B cell (primary cell): ENCODE results near the gene FALEC. TPM values are rescaled to one million over a fixed set of nuclear protein-coding genes. Genes with fewer than 3 reads are reported as not detected.

Experiments
- ATAC-seq: fragments of 200-7000 bp; cut with Tn5 transposase; one replicate; pipeline ENCODE4 v1.10.0; 2021; ENCODE audit warnings: low read depth, mild to moderate bottlenecking, moderate number of reproducible peaks, moderate library complexity
- CTCF ChIA-PET: fragments of 350-600 bp; sonication (Branson Sonifier 250); formaldehyde crosslinking; loops from one replicate; lab custom pipeline; 2021; ENCODE audit warnings: antibody characterized with exemption, inconsistent platforms; lab: Charles Lee
- POLR2A ChIA-PET: fragments of 350-600 bp; sonication (Branson Sonifier 250); formaldehyde crosslinking; loops from one replicate; lab custom pipeline; 2021; ENCODE audit warnings: antibody characterized with exemption; lab: Charles Lee
- DNase-seq: peaks from one replicate; pipeline ENCODE4 v3.0.0; 2013
- H2AFZ ChIP-seq: 2 replicates; pipeline ENCODE4 v1.6.1; 2012; ENCODE audit warnings: mild to moderate bottlenecking, low read depth, low read length; ENCODE audit not compliant: insufficient read depth, poor library complexity, severe bottlenecking
- H3K27ac ChIP-seq, 2 donors: 1 replicate in 1 of 2; 2 replicates in 1 of 2; pipeline ENCODE4 v1.5.1; 2012 to 2013; ENCODE audit warnings: low read length in 2 of 2, mild to moderate bottlenecking in 2 of 2, moderate library complexity in 1 of 2
- H3K27me3 ChIP-seq, 4 experiments: fragments of 200-600 bp in 1 of 4; sonication (generic) in 1 of 4; replicated peaks in 1 of 4; 1 replicate in 2 of 4; 2 replicates in 2 of 4; pipeline versions ENCODE4 v1.6.1 to v1.7.0; 2013 to 2016; ENCODE audit warnings: low read length in 3 of 4, mild to moderate bottlenecking in 2 of 4, mixed read lengths in 1 of 4, moderate library complexity in 1 of 4; ENCODE audit not compliant: insufficient read depth in 4 of 4, control insufficient read depth in 3 of 4; ENCODE audit errors: control extremely low read depth in 1 of 4
- H3K36me3 ChIP-seq, 2 experiments: replicated peaks in 1 of 2; 1 replicate in 1 of 2; 2 replicates in 1 of 2; pipeline versions ENCODE4 v1.6.1 to v1.7.1; 2013; ENCODE audit warnings: low read length in 1 of 2; ENCODE audit not compliant: insufficient read depth in 2 of 2, control insufficient read depth in 1 of 2; ENCODE audit errors: control extremely low read depth in 1 of 2, extremely low read depth in 1 of 2
- H3K4me1 ChIP-seq, 2 donors: fragments of 200-600 bp in 1 of 2; sonication (generic) in 1 of 2; 1 replicate in 1 of 2; 2 replicates in 1 of 2; pipeline versions ENCODE4 v1.5.1 to v1.6.1; 2013 to 2017; ENCODE audit warnings: low read length in 2 of 2; ENCODE audit not compliant: control insufficient read depth in 2 of 2, insufficient read depth in 2 of 2
- H3K4me2 ChIP-seq: replicated peaks from 2 replicates; pipeline ENCODE3; 2012; ENCODE audit warnings: mild to moderate bottlenecking, low read depth, low read length; ENCODE audit not compliant: poor library complexity, severe bottlenecking
- H3K4me3 ChIP-seq, 5 experiments: fragments of 200-600 bp in 1 of 5; sonication (generic) in 1 of 5; 1 replicate in 3 of 5; 2 replicates in 2 of 5; pipeline versions ENCODE4 v1.5.1 to v1.7.0; 2011 to 2016; ENCODE audit warnings: low read length in 4 of 5, mild to moderate bottlenecking in 4 of 5, low read depth in 2 of 5, control low read depth in 1 of 5, moderate library complexity in 1 of 5; ENCODE audit not compliant: insufficient read depth in 1 of 5; ENCODE audit errors: control extremely low read depth in 1 of 5, extremely low read depth in 1 of 5
- H3K79me2 ChIP-seq: fragments of 200-600 bp; sonication (generic); one replicate; pipeline ENCODE4 v1.6.0; 2016; ENCODE audit warnings: low read length; ENCODE audit not compliant: control insufficient read depth, insufficient read depth
- H3K9ac ChIP-seq: fragments of 200-600 bp; sonication (generic); 2 replicates; pipeline ENCODE4 v1.6.1; 2017; ENCODE audit warnings: mild to moderate bottlenecking, low read length, moderate library complexity
- H3K9me3 ChIP-seq, 3 donors: one replicate each; pipeline versions ENCODE4 v1.6.1 to v1.7.1; 2013; ENCODE audit warnings: low read length in 2 of 3; ENCODE audit not compliant: control insufficient read depth in 2 of 3, insufficient read depth in 1 of 3; ENCODE audit errors: control extremely low read depth in 1 of 3
- H4K20me1 ChIP-seq: 2 replicates; pipeline ENCODE4 v1.6.0; 2012; ENCODE audit warnings: mild to moderate bottlenecking, low read length; ENCODE audit not compliant: insufficient read depth, control insufficient read depth, poor library complexity, severe bottlenecking
- H3K27ac Mint-ChIP-seq: one replicate; pipeline ENCODE4 v1.8.0; 2021; ENCODE audit warnings: mixed read lengths
- H3K27me3 Mint-ChIP-seq: one replicate; pipeline ENCODE4 v1.8.0; 2021; ENCODE audit warnings: mixed read lengths
- H3K4me1 Mint-ChIP-seq: one replicate; pipeline ENCODE4 v1.8.0; 2021; ENCODE audit warnings: mixed read lengths
- H3K4me3 Mint-ChIP-seq: one replicate; pipeline ENCODE4 v1.8.0; 2021; ENCODE audit warnings: mixed read lengths
- H3K9me3 Mint-ChIP-seq: one replicate; pipeline ENCODE4 v1.8.0; 2022; ENCODE audit warnings: mixed read lengths; ENCODE audit not compliant: insufficient read depth
- EZH2 ChIP-seq: IDR thresholded peaks from 2 replicates; pipeline ENCODE4 v1.6.1; 2012; ENCODE audit warnings: borderline replicate concordance, low read depth, mild to moderate bottlenecking, moderate library complexity, low read length; ENCODE audit not compliant: insufficient read depth, poor library complexity, severe bottlenecking
- WGBS: methylation state at CpG from one replicate; pipeline ENCODE4 v1.1.5; 2013; ENCODE audit warnings: missing lambda C conversion rate; ENCODE audit not compliant: insufficient coverage; 5-methylcytosine and 5-hydroxymethylcytosine counted together
- intact Hi-C: fragments of 100-400 bp; cut with micrococcal nuclease; formaldehyde crosslinking; loops from one replicate; pipeline ENCODE4 v1.10.0; 2022
- polyA plus RNA-seq: library from polyadenylated mRNA; depleted of rRNA; stranded (reverse); fragments of >200 nt; gene quantifications from 2 replicates; pipeline ENCODE4 v1.2.3, GENCODE V29; 2012
- total RNA-seq, 2 donors: library from RNA; stranded (reverse); fragments of 120-200 nt in 1 of 2; gene quantifications; 1 replicate in 1 of 2; 2 replicates in 1 of 2; pipeline versions ENCODE4 v1.2.3 to v1.2.4, GENCODE V29; 2013 to 2022
- TF ChIP-seq, protein P1 (sequence below): fragments of 200-600 bp; IDR thresholded peaks from one replicate; pipeline ENCODE4 v1.8.0; 2022; ENCODE audit warnings: antibody characterized with exemption, mild to moderate bottlenecking

Gene FALEC
- total and polyA plus RNA-seq, 2 donors (not counting 1 experiment from before 2014, with no cell fraction given) = 1.1 to 2.6 TPM

DNA sequence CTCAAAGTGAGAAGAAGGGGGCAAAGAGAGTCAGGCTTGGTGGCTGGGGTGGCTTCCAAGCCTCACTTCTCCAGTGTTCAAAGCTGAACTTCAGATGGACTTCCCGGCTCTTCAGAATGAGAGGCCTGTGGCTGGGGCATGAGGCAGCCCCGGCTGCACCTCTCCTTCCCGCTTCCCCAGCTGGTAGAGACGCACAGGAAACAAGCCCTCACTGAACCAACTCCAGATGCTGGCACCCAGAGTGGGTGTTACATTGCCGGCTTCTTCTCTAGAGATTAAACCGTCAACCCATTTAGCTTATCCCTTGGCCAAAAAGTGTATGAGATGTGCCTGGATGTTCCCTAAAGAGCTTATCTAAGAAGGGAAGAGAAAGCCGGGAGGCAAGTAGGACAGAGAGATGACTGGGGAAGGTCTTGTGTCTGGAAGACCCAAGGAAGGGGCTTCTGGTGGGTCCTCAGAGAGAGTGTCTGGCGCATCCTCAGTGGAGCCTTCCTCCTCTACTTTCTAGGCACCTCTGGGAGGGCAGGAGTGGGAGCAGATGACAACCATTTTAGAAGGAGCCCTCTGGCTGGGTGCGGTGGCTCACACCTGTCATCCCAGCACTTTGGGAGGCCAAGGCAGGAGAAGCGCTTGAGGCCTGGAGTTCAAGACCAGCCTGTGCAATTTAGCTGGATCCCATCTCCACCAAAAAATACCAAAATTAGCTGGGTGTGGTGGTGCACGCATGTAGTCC is 35.7 kb downstream of the FALEC start:
- H3K27me3 ChIP-seq = peaks cover 0 to 38% (median 7%) of the 10 kb centered on the region in 4 experiments
- H3K79me2 ChIP-seq = no peaks in the 10 kb centered on the region
- H2AFZ ChIP-seq = peak overlapping the region; percentile 35
- no peaks in the 10 kb centered on the region for H3K36me3 ChIP-seq
- no peaks in the 10 kb centered on the region for H4K20me1 ChIP-seq
- no peak overlapping the region for H3K27ac ChIP-seq
- H3K4me1 ChIP-seq = peaks cover 18 to 28% of the 10 kb centered on the region in 2 donors
- ChIA-PET CTCF (interaction anchor here (0.7 to 2.5 kb wide), 2 partner anchors 9 to 69 kb away, joined by 3 to 11 read pairs; no protein-coding TSS in a partner anchor), POLR2A (interaction anchor here (0.6 to 0.8 kb wide), 4 partner anchors 10 to 908 kb away, joined by 3 to 5 read pairs (median 4); partner anchors contain the start of gene POGZ)
- Mint-ChIP-seq H3K4me1 (peaks cover 28% of the 10 kb centered on the region), H3K9me3 (no peaks in the 10 kb centered on the region), H3K4me3 (peak overlapping the region; percentile 19), H3K27me3 (peaks cover 12% of the 10 kb centered on the region), H3K27ac (no peak overlapping the region)
- DNase-seq = peak; percentile 29
- no peak overlapping the region for H3K4me3 ChIP-seq
- TF ChIP-seq EZH2 = no peak
- TF ChIP-seq, protein P1, sequence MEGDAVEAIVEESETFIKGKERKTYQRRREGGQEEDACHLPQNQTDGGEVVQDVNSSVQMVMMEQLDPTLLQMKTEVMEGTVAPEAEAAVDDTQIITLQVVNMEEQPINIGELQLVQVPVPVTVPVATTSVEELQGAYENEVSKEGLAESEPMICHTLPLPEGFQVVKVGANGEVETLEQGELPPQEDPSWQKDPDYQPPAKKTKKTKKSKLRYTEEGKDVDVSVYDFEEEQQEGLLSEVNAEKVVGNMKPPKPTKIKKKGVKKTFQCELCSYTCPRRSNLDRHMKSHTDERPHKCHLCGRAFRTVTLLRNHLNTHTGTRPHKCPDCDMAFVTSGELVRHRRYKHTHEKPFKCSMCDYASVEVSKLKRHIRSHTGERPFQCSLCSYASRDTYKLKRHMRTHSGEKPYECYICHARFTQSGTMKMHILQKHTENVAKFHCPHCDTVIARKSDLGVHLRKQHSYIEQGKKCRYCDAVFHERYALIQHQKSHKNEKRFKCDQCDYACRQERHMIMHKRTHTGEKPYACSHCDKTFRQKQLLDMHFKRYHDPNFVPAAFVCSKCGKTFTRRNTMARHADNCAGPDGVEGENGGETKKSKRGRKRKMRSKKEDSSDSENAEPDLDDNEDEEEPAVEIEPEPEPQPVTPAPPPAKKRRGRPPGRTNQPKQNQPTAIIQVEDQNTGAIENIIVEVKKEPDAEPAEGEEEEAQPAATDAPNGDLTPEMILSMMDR = no peak
- no peak for ATAC-seq
- H3K9ac ChIP-seq = no peak overlapping the region
- intact Hi-C loops = no loop called here
- H3K4me2 ChIP-seq = no peak overlapping the region
- H3K9me3 ChIP-seq = no peaks in the 10 kb centered on the region
- WGBS = 14% methylated on average over 4 of the region's 11 CpGs

DNA sequence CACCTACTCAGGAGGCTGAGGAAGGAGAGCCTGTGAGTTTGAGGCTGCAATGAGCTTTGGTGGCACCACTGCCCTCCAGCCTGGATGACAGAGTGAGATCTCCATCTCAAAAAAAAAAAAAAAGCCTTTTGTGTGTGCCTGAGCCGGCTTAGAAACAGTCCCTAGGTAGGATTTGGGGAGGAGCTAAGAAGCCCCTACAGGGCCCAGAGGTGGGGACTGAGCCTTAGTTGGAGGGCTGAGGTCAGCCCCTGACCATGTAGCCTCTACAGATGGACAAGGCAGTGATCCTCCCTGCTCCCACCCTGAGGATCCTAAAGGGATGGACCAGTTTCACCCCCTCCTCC is 36.2 kb downstream of the FALEC start:
- Mint-ChIP-seq H3K27me3 (peaks cover 8% of the 10 kb centered on the region), H3K4me3 (peak overlapping the region; percentile 34), H3K27ac (no peak overlapping the region), H3K9me3 (no peaks in the 10 kb centered on the region), H3K4me1 (peaks cover 28% of the 10 kb centered on the region)
- DNase-seq (no peak), ATAC-seq (no peak)
- Histone ChIP-seq H4K20me1 (no peaks in the 10 kb centered on the region), H2AFZ (no peak overlapping the region), H3K9ac (no peak overlapping the region), H3K79me2 (no peaks in the 10 kb centered on the region), H3K4me2 (peak overlapping the region; percentile 54), H3K9me3 (no peaks in the 10 kb centered on the region), H3K27me3 (peaks cover 0 to 36% (median 7%) of the 10 kb centered on the region in 4 experiments), H3K36me3 (no peaks in the 10 kb centered on the region), H3K27ac (no peak overlapping the region), H3K4me3 (no peak overlapping the region), H3K4me1 (peaks cover 18 to 28% of the 10 kb centered on the region in 2 donors)
- 17% methylated on average over 1 of the region's 1 CpG for WGBS
- intact Hi-C loops = no loop called here
- TF ChIP-seq, protein P1 = no peak
- no peak for TF ChIP-seq EZH2
- CTCF ChIA-PET = interaction anchor here (0.7 to 2.5 kb wide), 3 partner anchors 9 to 224 kb away, joined by 3 to 11 read pairs (median 3); no protein-coding TSS in a partner anchor
- POLR2A ChIA-PET = interaction anchor here (0.6 to 0.8 kb wide), 4 partner anchors 9 to 908 kb away, joined by 3 to 5 read pairs (median 4); partner anchors contain the start of gene POGZ
